ENCODE results near the gene FLT3LG. TPM values are rescaled to one million over a fixed set of nuclear protein-coding genes. Genes with fewer than 3 reads are reported as not detected.

FLT3LG gene
- total RNA-seq, 1 experiment from 2014 or later: 5.1 TPM

DNA sequence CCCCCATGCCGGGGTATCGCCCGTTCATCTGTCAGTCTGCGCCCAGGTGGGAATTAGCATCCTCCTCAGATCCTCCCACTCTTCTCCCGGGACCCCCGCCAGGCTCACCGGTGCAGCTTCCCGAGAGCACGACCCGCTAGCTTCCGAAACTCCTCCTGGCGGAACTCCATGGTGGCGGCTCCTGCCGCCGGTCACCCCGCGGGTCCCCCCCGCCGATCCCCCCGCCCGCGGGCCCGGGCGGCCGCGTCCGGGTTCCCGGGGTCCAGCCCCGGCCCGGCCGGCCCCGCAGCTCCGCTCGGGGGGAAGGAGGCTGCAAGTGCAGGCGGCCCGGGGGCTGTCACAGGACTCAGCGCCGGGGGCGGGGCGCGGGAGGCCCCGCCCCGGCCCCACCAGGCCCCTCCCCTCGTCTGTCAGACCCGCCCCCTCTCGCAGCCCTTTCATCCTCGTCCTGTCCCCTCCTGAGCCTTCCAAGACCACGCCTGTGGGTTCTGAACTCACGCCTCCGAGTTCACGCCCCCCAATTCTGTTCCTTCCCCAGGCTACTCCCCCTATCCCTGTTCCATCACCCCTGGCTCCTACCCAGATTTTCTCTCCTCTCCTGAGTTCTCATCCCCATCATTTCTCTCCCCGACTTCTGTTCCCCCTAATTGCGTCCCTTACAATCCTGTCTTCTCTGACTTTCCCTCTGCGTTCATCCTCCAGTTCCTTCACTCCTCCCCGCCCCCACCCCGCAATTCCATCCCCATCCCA is 32.6 kb upstream of the FLT3LG start, which contains the start of gene SLC17A7:
Gene SLC17A7, minus strand, starts transcription at position 318 of the 750 bp plus-strand sequence. Its CDS starts 148 bp downstream, at position 170.
- POLR2A ChIA-PET (ENCODE audit: unreplicated experiment): interaction anchor here (0.6 kb wide), 1 partner anchor 10 kb away, joined by 6 read pairs; no protein-coding TSS in a partner anchor
- TF ChIP-seq, protein P1, sequence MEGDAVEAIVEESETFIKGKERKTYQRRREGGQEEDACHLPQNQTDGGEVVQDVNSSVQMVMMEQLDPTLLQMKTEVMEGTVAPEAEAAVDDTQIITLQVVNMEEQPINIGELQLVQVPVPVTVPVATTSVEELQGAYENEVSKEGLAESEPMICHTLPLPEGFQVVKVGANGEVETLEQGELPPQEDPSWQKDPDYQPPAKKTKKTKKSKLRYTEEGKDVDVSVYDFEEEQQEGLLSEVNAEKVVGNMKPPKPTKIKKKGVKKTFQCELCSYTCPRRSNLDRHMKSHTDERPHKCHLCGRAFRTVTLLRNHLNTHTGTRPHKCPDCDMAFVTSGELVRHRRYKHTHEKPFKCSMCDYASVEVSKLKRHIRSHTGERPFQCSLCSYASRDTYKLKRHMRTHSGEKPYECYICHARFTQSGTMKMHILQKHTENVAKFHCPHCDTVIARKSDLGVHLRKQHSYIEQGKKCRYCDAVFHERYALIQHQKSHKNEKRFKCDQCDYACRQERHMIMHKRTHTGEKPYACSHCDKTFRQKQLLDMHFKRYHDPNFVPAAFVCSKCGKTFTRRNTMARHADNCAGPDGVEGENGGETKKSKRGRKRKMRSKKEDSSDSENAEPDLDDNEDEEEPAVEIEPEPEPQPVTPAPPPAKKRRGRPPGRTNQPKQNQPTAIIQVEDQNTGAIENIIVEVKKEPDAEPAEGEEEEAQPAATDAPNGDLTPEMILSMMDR (conservative IDR thresholded peaks at IDR 0.05): no peak
- no peak for TF ChIP-seq EZH2 (IDR thresholded peaks at IDR 0.05; ENCODE audit: low read depth)

DNA sequence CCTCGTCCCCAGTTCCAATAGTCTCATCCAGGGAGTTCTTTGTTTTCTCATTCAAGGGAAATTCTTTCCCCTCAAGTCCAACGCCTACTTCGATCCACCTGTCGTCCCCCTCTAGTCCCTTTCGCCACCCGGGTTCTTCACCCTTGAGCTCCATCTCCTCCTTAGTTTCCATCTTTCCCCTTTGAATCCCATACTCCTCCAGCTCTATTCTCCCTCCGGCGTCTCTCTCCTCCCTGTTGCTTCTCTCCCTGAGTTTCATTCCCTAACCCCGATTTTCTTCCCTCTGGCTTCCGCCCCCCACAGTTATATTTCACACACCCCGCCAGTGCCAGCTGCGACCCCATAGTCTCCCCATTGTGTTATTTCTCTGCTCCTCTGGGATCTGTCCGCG is 32.1 kb upstream of the FLT3LG start:
- intact Hi-C loops (cut with micrococcal nuclease; ENCODE audit: unreplicated experiment): loop anchor here (10.0 kb wide), 1 partner anchor 177 kb away; no protein-coding TSS in a partner anchor
- no peaks in the 10 kb centered on the region for H3K79me2 ChIP-seq (ENCODE audit: low read depth)
- H3K27me3 ChIP-seq (ENCODE audit: insufficient read depth, low read depth): peaks cover 40% of the 10 kb centered on the region
- peak overlapping the region; percentile 83; the same call in 1 of the 2 replicates for H3K4me3 ChIP-seq
- H4K20me1 ChIP-seq (ENCODE audit: insufficient read depth): no peaks in the 10 kb centered on the region
- no TSS peak for BruUV-seq (replicated peaks)
- peaks cover 43% of the 10 kb centered on the region for H3F3A ChIP-seq (ENCODE audit: insufficient read depth, low read depth)
- H3K9me3 ChIP-seq (ENCODE audit: insufficient read depth, low read depth): no peaks in the 10 kb centered on the region
- peaks cover 9% of the 10 kb centered on the region; the same call in 1 of the 2 replicates for H3K4me1 ChIP-seq (replicated peaks; ENCODE audit: insufficient read depth)
- H3K36me3 ChIP-seq (ENCODE audit: low read depth): no peaks in the 10 kb centered on the region; the same call in 1 of the 2 replicates
- H3K9me2 ChIP-seq (ENCODE audit: insufficient read depth): no peaks in the 10 kb centered on the region
- peak overlapping the region; percentile 89; the same call in 1 of the 2 replicates for H3K4me2 ChIP-seq
- H2AFZ ChIP-seq: no peak overlapping the region
- TF ChIP-seq, protein P1 (conservative IDR thresholded peaks at IDR 0.05): no peak
- no peak for TF ChIP-seq EZH2 (IDR thresholded peaks at IDR 0.05; ENCODE audit: low read depth)
- no peak for DNase-seq
- H3K27ac ChIP-seq: no peak overlapping the region
- POLR2A ChIA-PET (ENCODE audit: unreplicated experiment): interaction anchor here (0.6 kb wide), 1 partner anchor 9 kb away, joined by 6 read pairs; no protein-coding TSS in a partner anchor
- CTCF ChIA-PET: interaction anchor here (0.6 kb wide), 2 partner anchors 278 to 314 kb away, joined by 7 to 9 read pairs; no protein-coding TSS in a partner anchor

More for the DNA sequence above, 32.6 kb upstream of the FLT3LG start, which contains the start of gene SLC17A7:
- no peaks in the 10 kb centered on the region for H3K9me2 ChIP-seq (ENCODE audit: insufficient read depth)
- H3K27ac ChIP-seq: no peak within 1 kb of the TSS
- H2AFZ ChIP-seq: peak within 1 kb of the TSS; percentile 96; the same call in 1 of the 2 replicates
- H4K20me1 ChIP-seq (ENCODE audit: insufficient read depth): no peaks in the 10 kb centered on the region
- H3K4me3 ChIP-seq: peak within 1 kb of the TSS; percentile 83; the same call in 1 of the 2 replicates
- H3K4me2 ChIP-seq: peak within 1 kb of the TSS; percentile 89
- peaks cover 38% of the 10 kb centered on the region for H3F3A ChIP-seq (ENCODE audit: insufficient read depth, low read depth)
- H3K9me3 ChIP-seq (ENCODE audit: insufficient read depth, low read depth): no peaks in the 10 kb centered on the region
- H3K79me2 ChIP-seq (ENCODE audit: low read depth): no peaks in the 10 kb centered on the region
- CTCF ChIA-PET: interaction anchor here (0.6 kb wide), 1 partner anchor 314 kb away, joined by 9 read pairs; no protein-coding TSS in a partner anchor
- DNase-seq: no peak
- BruUV-seq (replicated peaks): no TSS peak
- peaks cover 43% of the 10 kb centered on the region for H3K27me3 ChIP-seq (ENCODE audit: insufficient read depth, low read depth)
- no peaks in the 10 kb centered on the region for H3K36me3 ChIP-seq (ENCODE audit: low read depth)
- peaks cover 9% of the 10 kb centered on the region; the same call in 1 of the 2 replicates for H3K4me1 ChIP-seq (replicated peaks; ENCODE audit: insufficient read depth)
- intact Hi-C loops (cut with micrococcal nuclease; ENCODE audit: unreplicated experiment): loop anchor here (10.0 kb wide), 1 partner anchor 177 kb away; no protein-coding TSS in a partner anchor

- peaks cover 46% of the 10 kb centered on the region for H3F3A ChIP-seq (ENCODE audit: insufficient read depth, low read depth)
- no peaks in the 10 kb centered on the region for H3K9me2 ChIP-seq (ENCODE audit: insufficient read depth)
- peaks cover 37% of the 10 kb centered on the region for H3K27me3 ChIP-seq (ENCODE audit: insufficient read depth, low read depth)
- BruUV-seq (replicated peaks): no TSS peak
- H4K20me1 ChIP-seq (ENCODE audit: insufficient read depth): no peaks in the 10 kb centered on the region
- ChIA-PET POLR2A (ENCODE audit: unreplicated experiment) (interaction anchor here (0.6 to 0.7 kb wide), 4 partner anchors 9 to 198 kb away, joined by 3 to 6 read pairs (median 4); no protein-coding TSS in a partner anchor), CTCF (interaction anchor here (0.5 to 0.6 kb wide), 5 partner anchors 13 to 315 kb away, joined by 3 to 16 read pairs (median 7); partner anchors contain the start of gene RCN3)
- H3K4me1 ChIP-seq (replicated peaks; ENCODE audit: insufficient read depth): peaks cover 9% of the 10 kb centered on the region; the same call in 1 of the 2 replicates
- H3K27ac ChIP-seq: no peak overlapping the region
- no peak for DNase-seq
- no peaks in the 10 kb centered on the region for H3K9me3 ChIP-seq (ENCODE audit: insufficient read depth, low read depth)
- H3K79me2 ChIP-seq (ENCODE audit: low read depth): no peaks in the 10 kb centered on the region
- H3K4me3 ChIP-seq: peak overlapping the region; percentile 83; the same call in 1 of the 2 replicates
- peak overlapping the region; percentile 89 for H3K4me2 ChIP-seq
- H3K36me3 ChIP-seq (ENCODE audit: low read depth): no peaks in the 10 kb centered on the region; the same call in 1 of the 2 replicates
- H2AFZ ChIP-seq: peak overlapping the region; percentile 96
- TF ChIP-seq, protein P1 (conservative IDR thresholded peaks at IDR 0.05): no peak
- no peak for TF ChIP-seq EZH2 (IDR thresholded peaks at IDR 0.05; ENCODE audit: low read depth)
- intact Hi-C loops (cut with micrococcal nuclease; ENCODE audit: unreplicated experiment): loop anchor here (10.0 kb wide), 1 partner anchor 178 kb away; no protein-coding TSS in a partner anchor
Measured at GRCh38 chr19:49442354-49442753, 31.7 kb upstream of the FLT3LG start.
